Activated naive CD4-positive, alpha-beta T cell treated with anti-CD3 and anti-CD28 coated beads, Interleukin-2, amount 10 ng/mL, durations not matched to agents 7 days and 5 days (primary cell): ENCODE data around the gene NFE2L3.

Source experiments
- CTCF ChIA-PET: fragments of 350-600 bp; sonication (Branson Sonifier 250); formaldehyde crosslinking; loops from one replicate; lab custom pipeline; 2021; ENCODE audit warnings: antibody characterized with exemption; lab: Charles Lee
- DNase-seq: peaks from one replicate; pipeline ENCODE4 v3.0.0-alpha.2; 2020
- H3K27ac Mint-ChIP-seq: one replicate; pipeline ENCODE4 v1.8.0; 2021; ENCODE audit warnings: mild to moderate bottlenecking, moderate library complexity, mixed read lengths
- H3K27me3 Mint-ChIP-seq: one replicate; pipeline ENCODE4 v1.8.0; 2021; ENCODE audit warnings: mild to moderate bottlenecking, mixed read lengths
- H3K36me3 Mint-ChIP-seq: one replicate; pipeline ENCODE4 v1.8.0; 2021; ENCODE audit warnings: mixed read lengths
- H3K4me1 Mint-ChIP-seq: one replicate; pipeline ENCODE4 v1.8.0; 2021; ENCODE audit warnings: mixed read lengths
- H3K4me3 Mint-ChIP-seq: one replicate; pipeline ENCODE4 v1.8.0; 2021; ENCODE audit warnings: mild to moderate bottlenecking, moderate library complexity, mixed read lengths
- H3K9me3 Mint-ChIP-seq: one replicate; pipeline ENCODE4 v1.8.0; 2021; ENCODE audit warnings: mixed read lengths

Gene NFE2L3

GRCh38 chr7:26224359-26224758 lies 72.4 kb downstream of the NFE2L3 start:
- H3K27ac Mint-ChIP-seq = no peak overlapping the region
- H3K36me3 Mint-ChIP-seq = no peaks in the 10 kb centered on the region
- no peaks in the 10 kb centered on the region for H3K9me3 Mint-ChIP-seq
- DNase-seq = no peak
- H3K4me1 Mint-ChIP-seq = no peaks in the 10 kb centered on the region
- CTCF ChIA-PET = no interaction called here
- H3K4me3 Mint-ChIP-seq = no peak overlapping the region
- peaks cover 16% of the 10 kb centered on the region for H3K27me3 Mint-ChIP-seq

- H3K4me1 Mint-ChIP-seq = no peaks in the 10 kb centered on the region
- H3K36me3 Mint-ChIP-seq = no peaks in the 10 kb centered on the region
- DNase-seq = no peak
- CTCF ChIA-PET = interaction anchor here (1.4 kb wide), 1 partner anchor 10 kb away, joined by 3 read pairs; no protein-coding TSS in a partner anchor
- H3K27ac Mint-ChIP-seq = no peak overlapping the region
- peaks cover 23% of the 10 kb centered on the region for H3K27me3 Mint-ChIP-seq
- H3K4me3 Mint-ChIP-seq = no peak overlapping the region
- H3K9me3 Mint-ChIP-seq = no peaks in the 10 kb centered on the region
These were observed 76.0 kb downstream of the NFE2L3 start for GRCh38 chr7:26227987-26228386.

- Mint-ChIP-seq H3K36me3 (no peaks in the 10 kb centered on the region), H3K27ac (no peak overlapping the region), H3K27me3 (peaks cover 23% of the 10 kb centered on the region), H3K9me3 (no peaks in the 10 kb centered on the region), H3K4me3 (no peak overlapping the region), H3K4me1 (no peaks in the 10 kb centered on the region)
- no peak for DNase-seq
- CTCF ChIA-PET = interaction anchor here (0.8 kb wide), 1 partner anchor 340 kb away, joined by 4 read pairs; no protein-coding TSS in a partner anchor
These were observed 82.0 kb downstream of the NFE2L3 start for GRCh38 chr7:26233902-26234511.
